GM21737 (cell line): ENCODE measurements around the gene SLC6A8.
"Not testable (repeated sequence)": the region's sequence is repeated elsewhere in the genome, so short reads cannot be mapped to it uniquely, and the experiment has no call there.

ENCODE experiments used
- ATAC-seq: cut with Tn5 transposase; IDR thresholded peaks from one replicate; pipeline ENCODE4 v1.9.1; 2021; ENCODE audit warnings: mild to moderate bottlenecking, moderate library complexity; ENCODE audit not compliant: unreplicated experiment

Gene SLC6A8

GRCh38 chrX:153692003-153692402, 4.3 kb downstream of the SLC6A8 start:
- no peak for ATAC-seq

DNA sequence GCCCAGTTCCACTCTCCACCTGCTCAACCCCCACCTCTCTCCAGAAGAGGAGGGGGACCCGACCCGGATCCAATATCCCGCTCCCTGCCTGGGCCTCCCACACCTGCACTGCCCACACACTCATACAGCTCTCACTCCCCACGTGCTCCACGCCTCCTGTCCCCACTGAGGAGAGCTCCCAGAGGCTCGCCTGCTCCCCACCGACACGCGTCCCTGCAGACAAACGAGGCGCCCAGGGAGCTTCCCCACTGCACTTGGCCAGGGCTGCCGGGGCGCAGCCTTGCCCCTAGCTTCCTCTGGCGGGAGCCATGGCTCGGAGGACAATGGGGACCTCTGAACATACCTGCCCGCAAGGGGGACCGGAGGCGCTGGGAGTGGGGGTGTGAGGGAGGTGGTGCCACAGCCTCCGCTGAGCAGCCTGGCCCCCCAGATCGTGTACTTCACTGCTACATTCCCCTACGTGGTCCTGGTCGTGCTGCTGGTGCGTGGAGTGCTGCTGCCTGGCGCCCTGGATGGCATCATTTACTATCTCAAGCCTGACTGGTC, 5.0 kb downstream of the SLC6A8 start:
- no peak for ATAC-seq

DNA sequence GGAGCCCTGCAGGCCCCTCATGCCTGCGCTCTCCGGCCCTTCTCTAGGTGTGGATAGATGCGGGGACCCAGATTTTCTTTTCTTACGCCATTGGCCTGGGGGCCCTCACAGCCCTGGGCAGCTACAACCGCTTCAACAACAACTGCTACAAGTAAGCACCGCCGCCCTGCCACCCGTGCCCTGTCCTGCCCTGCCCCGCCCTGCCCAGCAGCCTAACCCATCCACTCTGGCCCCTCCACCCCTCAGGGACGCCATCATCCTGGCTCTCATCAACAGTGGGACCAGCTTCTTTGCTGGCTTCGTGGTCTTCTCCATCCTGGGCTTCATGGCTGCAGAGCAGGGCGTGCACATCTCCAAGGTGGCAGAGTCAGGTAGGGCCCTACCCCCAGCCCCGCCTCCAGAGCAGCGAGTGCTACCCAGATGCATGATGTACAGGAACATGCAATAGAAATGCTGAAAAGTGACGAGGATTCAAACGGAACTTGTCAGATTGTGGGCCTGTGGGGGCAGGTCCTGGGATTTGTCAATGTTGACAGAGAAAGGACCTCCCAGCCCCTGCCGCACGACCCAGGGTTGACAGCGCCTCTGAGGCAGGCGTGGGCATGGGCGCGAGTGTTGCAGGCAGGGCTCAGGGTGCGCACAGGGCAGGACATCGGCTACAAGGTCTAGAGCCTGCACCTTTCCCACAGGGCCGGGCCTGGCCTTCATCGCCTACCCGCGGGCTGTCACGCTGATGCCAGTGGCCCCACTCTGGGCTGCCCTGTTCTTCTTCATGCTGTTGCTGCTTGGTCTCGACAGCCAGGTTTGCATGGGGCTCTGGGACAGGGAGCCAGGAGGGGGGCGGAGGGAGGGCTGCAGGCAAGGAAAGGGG, 5.7 kb downstream of the SLC6A8 start:
- ATAC-seq = no peak

GRCh38 chrX:153694256-153694655, 6.5 kb downstream of the SLC6A8 start:
- ATAC-seq = not testable (repeated sequence)

GRCh38 chrX:153694687-153695270, 7.1 kb downstream of the SLC6A8 start:
- no peak for ATAC-seq

DNA sequence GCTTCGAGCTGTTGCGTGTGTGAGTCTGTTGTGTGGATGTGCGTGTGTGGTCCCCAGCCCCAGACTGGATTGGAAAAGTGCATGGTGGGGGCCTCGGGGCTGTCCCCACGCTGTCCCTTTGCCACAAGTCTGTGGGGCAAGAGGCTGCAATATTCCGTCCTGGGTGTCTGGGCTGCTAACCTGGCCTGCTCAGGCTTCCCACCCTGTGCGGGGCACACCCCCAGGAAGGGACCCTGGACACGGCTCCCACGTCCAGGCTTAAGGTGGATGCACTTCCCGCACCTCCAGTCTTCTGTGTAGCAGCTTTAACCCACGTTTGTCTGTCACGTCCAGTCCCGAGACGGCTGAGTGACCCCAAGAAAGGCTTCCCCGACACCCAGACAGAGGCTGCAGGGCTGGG, 8.4 kb downstream of the SLC6A8 start:
- no peak for ATAC-seq

- not testable (repeated sequence) for ATAC-seq
These were observed 8.8 kb downstream of the SLC6A8 start for GRCh38 chrX:153696538-153696937.

GRCh38 chrX:153696986-153697722, 9.4 kb downstream of the SLC6A8 start:
- not testable (repeated sequence) for ATAC-seq

DNA sequence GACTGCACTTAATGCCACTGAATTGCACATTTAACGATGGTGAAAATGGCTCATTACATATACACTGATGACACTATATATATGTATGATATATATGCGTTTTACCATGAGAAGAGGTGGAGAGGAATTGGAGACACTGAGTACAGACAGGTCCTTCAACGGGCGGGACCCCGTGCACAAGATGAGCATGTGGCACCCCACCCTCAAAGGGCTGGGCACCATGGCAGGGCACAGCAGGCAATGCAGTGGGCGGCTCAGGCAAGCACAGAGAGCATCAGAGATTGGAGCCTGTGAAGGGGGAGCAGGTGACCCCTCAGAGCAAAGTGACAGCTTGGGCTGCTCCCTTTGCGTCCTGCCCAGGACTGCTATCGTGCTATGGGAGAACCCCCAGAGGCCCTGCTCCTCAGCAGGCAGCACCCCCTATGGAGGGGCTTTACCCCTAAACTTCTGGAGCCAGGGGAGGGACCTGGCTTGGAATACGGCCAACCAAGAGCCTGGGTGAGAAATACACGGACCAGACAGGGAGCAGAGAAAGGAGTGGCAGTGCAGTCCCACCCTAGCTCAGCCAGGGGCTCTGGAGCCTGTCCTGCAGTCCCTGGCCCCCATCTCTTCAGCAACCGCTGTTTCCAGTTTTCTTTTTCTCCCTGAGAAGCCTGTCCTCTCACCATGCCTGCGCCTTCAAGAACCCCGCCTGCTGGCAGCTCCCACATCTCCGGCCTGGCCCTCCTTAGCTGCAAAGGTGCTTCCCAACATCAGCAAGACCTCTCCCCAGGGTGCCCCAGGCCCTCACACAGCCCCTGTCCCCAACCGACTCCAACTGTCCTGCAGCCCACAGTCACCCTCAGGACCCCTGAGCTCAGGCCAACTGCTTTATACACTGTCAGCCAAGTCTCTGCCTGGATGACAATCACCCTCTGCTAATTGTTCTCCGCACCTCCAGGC, 10.5 kb downstream of the SLC6A8 start:
- ATAC-seq = no peak

DNA sequence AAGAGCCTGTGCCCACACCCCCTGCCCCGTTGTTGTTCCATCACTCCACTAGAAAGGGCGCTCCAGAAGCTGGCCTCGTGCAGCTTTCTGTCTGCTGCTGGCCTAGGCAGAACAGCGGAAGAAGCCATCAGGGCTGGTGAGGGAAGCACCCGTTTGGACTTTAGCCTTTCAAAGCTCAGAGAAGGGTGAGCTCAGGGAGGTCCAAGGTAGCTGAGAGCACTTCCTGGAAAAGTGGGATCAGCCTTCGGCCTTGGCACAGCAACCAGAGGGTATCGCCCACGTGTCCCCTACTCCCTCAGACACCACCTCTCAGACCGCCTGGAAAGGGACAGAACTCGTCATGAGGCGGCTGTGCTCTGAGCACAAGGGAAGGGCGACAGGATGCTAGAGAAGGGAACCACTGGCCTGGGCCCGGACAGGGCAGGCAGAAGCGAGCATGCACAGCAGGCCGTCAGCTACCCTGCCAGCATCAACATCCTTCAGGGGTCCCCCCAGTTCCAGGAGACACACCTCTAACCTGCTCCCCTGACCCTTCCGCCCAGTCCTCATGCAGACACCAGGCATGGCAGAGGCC, 11.6 kb downstream of the SLC6A8 start:
- ATAC-seq = not testable (repeated sequence)

- ATAC-seq = not testable (repeated sequence)
These were observed 12.2 kb downstream of the SLC6A8 start for GRCh38 chrX:153699784-153700371.

GRCh38 chrX:153700376-153700945, 12.7 kb downstream of the SLC6A8 start:
- no peak for ATAC-seq

DNA sequence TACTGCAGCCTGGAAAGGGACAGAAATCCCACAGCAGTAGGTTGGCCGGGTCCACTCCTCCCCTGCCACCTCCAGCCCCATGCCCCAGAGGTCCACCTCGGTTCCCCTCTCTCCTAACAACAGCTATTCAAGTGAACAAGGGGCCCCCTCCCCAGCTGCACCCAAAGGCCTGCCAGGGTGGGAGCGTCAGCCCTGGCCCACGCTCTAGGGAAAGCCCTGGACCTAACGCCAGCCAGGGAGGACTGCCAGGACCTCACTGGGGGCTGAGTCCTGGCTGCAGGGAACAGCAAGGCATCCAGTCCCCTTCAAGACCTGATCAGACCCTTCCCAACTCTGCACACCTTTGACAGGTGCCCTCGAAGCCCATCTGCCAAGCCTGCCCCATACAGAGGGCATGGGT, 13.2 kb downstream of the SLC6A8 start:
- ATAC-seq = no peak

DNA sequence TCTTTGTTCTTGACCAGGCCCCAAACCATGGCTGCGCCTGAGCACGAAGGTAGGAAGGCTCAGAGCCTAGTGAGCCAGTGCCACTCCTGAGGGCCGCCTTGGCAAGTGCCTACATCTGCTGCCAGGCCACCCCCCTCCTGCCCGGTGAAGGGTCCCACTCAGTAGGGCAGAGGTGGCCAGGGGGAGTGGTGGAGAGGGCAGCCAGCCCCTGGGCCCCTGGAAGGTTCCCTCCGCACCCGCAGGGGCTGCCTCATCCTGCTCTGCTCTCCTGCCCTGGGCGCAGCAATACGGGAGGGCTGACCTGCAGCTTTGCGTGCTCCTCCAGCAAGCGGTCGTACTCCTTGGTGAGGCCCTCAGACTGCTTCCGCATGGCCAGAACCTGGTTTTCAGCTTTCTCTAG, 14.0 kb downstream of the SLC6A8 start:
- no peak for ATAC-seq

DNA sequence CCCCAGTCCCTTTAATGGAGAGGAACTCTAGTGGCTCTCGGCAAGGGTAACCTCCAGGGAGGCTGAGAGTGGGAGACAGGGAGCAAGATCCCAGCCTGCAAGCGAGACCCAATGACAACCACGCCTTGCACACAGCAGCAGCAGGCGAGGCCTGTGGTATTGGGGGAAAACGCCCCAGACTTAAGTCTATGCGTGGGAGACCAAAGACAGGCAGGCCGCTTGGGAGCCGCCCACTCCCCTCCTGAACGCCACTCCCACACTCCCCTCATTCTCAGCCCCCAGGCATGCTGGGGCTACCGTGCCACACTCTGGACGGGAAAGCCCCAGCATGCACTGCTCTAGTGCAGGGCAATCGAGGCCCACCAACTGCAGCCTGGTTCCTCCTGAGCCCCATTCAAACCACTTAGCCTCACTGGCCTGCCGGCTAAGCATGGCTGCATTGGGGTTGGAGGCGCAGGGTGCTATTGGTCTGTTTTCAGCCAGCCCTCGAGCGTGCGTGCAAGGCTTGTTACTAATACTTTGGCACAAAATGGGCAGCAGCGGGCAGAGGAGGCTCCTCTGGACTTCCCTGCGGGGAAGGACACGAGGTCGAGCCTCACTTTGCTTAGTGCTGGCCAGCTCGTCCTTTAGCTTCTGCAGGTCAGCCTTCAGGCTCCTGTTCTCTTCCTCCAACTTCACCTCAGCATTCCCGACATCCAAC, 14.8 kb downstream of the SLC6A8 start:
- ATAC-seq = no peak

DNA sequence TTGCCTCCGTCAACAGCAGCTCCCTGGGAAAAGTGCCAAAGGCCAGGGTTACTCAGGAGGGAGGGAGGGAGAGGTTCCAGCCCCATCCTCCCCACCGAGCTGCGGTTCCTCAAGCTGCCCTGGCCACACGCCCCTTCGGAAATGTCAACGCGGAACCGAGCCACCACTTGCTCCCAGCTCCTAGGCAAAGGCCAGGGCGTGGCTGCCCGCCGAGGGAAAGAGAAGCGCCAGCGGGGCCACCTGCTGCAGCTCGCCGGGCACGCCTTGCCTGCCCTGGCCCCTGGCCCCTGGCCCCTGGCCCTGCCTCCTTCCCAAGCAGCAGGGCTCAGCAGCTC, 15.3 kb downstream of the SLC6A8 start:
- ATAC-seq = no peak

DNA sequence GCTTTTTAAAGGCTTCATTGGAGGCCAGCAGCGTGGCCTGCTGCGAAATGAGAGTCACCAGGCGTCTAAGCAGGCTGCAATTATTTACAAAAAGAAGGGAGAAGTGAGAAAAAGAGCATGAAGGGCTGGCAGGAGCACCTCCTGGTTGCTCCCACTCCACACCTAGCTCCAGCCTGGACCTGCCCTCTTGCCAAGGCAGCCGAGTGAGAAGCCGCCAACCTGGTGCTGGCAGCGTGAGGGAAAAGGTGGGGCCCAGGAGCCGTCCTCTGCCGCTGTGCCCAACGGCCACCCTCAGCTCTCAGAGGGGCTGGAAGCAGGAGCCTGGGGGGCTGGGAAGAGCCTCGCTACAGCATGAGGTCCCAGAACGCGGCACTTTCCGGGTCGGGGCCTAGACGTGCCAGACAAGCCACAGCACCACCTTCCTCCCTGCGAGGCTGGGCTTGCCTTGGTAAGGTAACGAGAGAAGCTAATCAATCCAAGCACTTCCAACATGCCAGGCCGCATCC, 16.3 kb downstream of the SLC6A8 start:
- no peak for ATAC-seq

- ATAC-seq = not testable (repeated sequence)
These were observed 17.1 kb downstream of the SLC6A8 start for GRCh38 chrX:153704631-153705402.
